ENCODE measurements around the gene DPPA5. TPM values are rescaled to one million over a fixed set of nuclear protein-coding genes. Genes with fewer than 3 reads are reported as not detected.
A peak's percentile ranks its signal among the peaks of the same experiment; 100 is the strongest.
"Not testable (repeated sequence)": the region's sequence is repeated elsewhere in the genome, so short reads cannot be mapped to it uniquely, and the experiment has no call there.

Gene DPPA5
- total RNA-seq, 1 experiment from 2014 or later, result not detected

- BruUV-seq (replicated peaks), result no TSS peak
- H3K36me3 ChIP-seq (ENCODE audit: control insufficient read depth in 1 of 2, insufficient read depth in 2 of 2, low read length in 2 of 2), result no peaks in the 10 kb centered on the region
- no peaks in the 10 kb centered on the region for H3K27me3 ChIP-seq (ENCODE audit: insufficient read depth, low read length)
- no peak for ATAC-seq
- intact Hi-C loops (cut with micrococcal nuclease), result no loop called here
- H3K9me3 ChIP-seq (ENCODE audit: control insufficient read depth in 1 of 2, insufficient read depth in 1 of 2, low read depth in 1 of 2, low read length in 2 of 2), result no peaks in the 10 kb centered on the region
- DNase-seq (ENCODE audit: low read depth, low spot score), result no peak
- H3K9ac ChIP-seq (ENCODE audit: low read length), result no peak overlapping the region
- no peak overlapping the region for H3K4me2 ChIP-seq (ENCODE audit: low read length)
- TF ChIP-seq CBX3 (IDR thresholded peaks at IDR 0.05; ENCODE audit: low read depth), result no peak
- no peak for TF ChIP-seq ATF3 (IDR thresholded peaks at IDR 0.05)
- no peak for TF ChIP-seq ELF1 (IDR thresholded peaks at IDR 0.05; ENCODE audit: borderline replicate concordance, low read depth)
- ChIA-PET POLR2A (interaction anchor here (0.7 kb wide), 1 partner anchor 176 kb away, joined by 3 read pairs; no protein-coding TSS in a partner anchor), CTCF (no interaction called here), RAD21 (ENCODE audit: low non-redundant PET in 1 of 2, low total read pairs in 2 of 2, uncharacterized antibody in 2 of 2, unreplicated experiment in 2 of 2) (no interaction called here)
- H3K9me2 ChIP-seq (ENCODE audit: insufficient read depth), result no peaks in the 10 kb centered on the region
- no peak overlapping the region for H3K4me3 ChIP-seq (replicated peaks in 1 of 2; ENCODE audit: low read depth in 1 of 2, low read length in 2 of 2)
- H2AFZ ChIP-seq (ENCODE audit: low read depth, low read length, poor library complexity, severe bottlenecking), result no peak overlapping the region
- no peaks in the 10 kb centered on the region for H3K79me2 ChIP-seq (ENCODE audit: insufficient read depth, low read length)
- no peaks in the 10 kb centered on the region for H4K20me1 ChIP-seq (ENCODE audit: insufficient read depth)
- H3K27ac ChIP-seq (ENCODE audit: low read depth, low read length), result no peak overlapping the region
- H3K4me1 ChIP-seq (ENCODE audit: control insufficient read depth in 1 of 2, insufficient read depth in 2 of 2, low read length in 2 of 2), result peaks cover 0 to 5% of the 10 kb centered on the region in 2 experiments; a peak in 1 of 4 replicates
Measured at GRCh38 chr6:73323323-73323722, 30.8 kb downstream of the DPPA5 start.

DNA sequence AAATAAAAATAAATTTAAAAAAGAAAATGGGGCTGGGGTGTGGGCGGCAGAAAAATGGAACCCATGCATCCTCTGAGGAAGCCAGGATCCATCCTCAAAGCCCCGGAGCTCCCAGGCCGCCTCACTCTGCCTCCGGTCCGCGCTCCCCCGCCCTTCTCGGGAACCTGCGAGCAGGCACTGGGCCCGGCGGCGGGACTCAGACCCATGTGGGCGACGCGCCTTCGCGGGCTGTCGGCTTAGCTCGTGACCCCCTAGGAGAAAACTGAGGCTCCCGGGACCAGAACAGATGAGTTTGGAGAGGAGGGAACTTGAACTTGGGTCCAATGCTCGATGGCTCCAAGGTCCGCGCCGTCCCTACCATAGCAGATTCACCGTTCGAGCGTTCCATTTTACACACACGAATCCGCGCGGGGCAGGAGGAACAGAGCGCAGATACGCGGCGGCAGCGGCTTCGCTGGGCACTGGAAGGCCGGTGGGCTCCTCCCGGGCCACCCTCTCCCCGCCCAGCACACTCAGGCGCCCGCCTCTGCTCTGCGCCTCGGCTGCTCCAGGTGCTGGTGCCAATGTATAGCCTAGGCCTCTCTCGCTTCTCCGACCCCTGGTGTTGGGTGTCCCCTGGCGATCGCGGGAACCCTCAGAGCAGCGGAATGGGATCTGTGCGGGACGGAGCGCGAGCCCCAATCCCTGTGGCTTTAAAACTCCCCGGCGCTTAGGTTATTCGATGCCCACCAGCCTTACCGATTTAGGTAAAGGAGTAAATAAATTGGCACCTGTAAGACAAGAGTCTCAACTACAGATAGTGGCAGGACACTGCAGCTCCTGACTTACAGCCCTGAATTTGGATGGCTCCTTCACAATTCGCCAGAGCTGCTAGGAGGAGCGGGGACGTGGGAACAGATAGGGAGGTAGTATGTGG lies 39.2 kb downstream of the DPPA5 start:
- ATAC-seq (no peak), DNase-seq (ENCODE audit: low read depth, low spot score) (no peak)
- no peaks in the 10 kb centered on the region for H3K36me3 ChIP-seq (ENCODE audit: control insufficient read depth in 1 of 2, insufficient read depth in 2 of 2, low read length in 2 of 2)
- H3K9me3 ChIP-seq (ENCODE audit: control insufficient read depth in 1 of 2, insufficient read depth in 1 of 2, low read depth in 1 of 2, low read length in 2 of 2), result no peaks in the 10 kb centered on the region
- no peak overlapping the region for H2AFZ ChIP-seq (ENCODE audit: low read depth, low read length, poor library complexity, severe bottlenecking)
- no peak overlapping the region for H3K4me3 ChIP-seq (replicated peaks in 1 of 2; ENCODE audit: low read depth in 1 of 2, low read length in 2 of 2)
- CTCF ChIA-PET, result no interaction called here
- no peak overlapping the region for H3K4me2 ChIP-seq (ENCODE audit: low read length)
- H3K27me3 ChIP-seq (ENCODE audit: insufficient read depth, low read length), result no peaks in the 10 kb centered on the region
- intact Hi-C loops (cut with micrococcal nuclease), result no loop called here
- H4K20me1 ChIP-seq (ENCODE audit: insufficient read depth), result no peaks in the 10 kb centered on the region
- H3K27ac ChIP-seq (ENCODE audit: low read depth, low read length), result no peak overlapping the region
- RAD21 ChIA-PET (ENCODE audit: low non-redundant PET in 1 of 2, low total read pairs in 2 of 2, uncharacterized antibody in 2 of 2, unreplicated experiment in 2 of 2), result no interaction called here
- BruUV-seq (replicated peaks), result no TSS peak
- no peaks in the 10 kb centered on the region for H3K9me2 ChIP-seq (ENCODE audit: insufficient read depth)
- no peak overlapping the region for H3K9ac ChIP-seq (ENCODE audit: low read length)
- TF ChIP-seq CBX3 (IDR thresholded peaks at IDR 0.05; ENCODE audit: low read depth) (no peak), ELF1 (IDR thresholded peaks at IDR 0.05; ENCODE audit: borderline replicate concordance, low read depth) (no peak)
- TF ChIP-seq, protein P1, sequence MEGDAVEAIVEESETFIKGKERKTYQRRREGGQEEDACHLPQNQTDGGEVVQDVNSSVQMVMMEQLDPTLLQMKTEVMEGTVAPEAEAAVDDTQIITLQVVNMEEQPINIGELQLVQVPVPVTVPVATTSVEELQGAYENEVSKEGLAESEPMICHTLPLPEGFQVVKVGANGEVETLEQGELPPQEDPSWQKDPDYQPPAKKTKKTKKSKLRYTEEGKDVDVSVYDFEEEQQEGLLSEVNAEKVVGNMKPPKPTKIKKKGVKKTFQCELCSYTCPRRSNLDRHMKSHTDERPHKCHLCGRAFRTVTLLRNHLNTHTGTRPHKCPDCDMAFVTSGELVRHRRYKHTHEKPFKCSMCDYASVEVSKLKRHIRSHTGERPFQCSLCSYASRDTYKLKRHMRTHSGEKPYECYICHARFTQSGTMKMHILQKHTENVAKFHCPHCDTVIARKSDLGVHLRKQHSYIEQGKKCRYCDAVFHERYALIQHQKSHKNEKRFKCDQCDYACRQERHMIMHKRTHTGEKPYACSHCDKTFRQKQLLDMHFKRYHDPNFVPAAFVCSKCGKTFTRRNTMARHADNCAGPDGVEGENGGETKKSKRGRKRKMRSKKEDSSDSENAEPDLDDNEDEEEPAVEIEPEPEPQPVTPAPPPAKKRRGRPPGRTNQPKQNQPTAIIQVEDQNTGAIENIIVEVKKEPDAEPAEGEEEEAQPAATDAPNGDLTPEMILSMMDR (IDR thresholded peaks at IDR 0.05 in 2 of 3, conservative IDR thresholded peaks at IDR 0.05 in 1 of 3; ENCODE audit: borderline replicate concordance in 1 of 3, insufficient read depth in 1 of 3, low read depth in 2 of 3, low read length in 2 of 3), result no peak
- peaks cover 2 to 7% of the 10 kb centered on the region in 2 experiments; a peak in 1 of 4 replicates for H3K4me1 ChIP-seq (ENCODE audit: control insufficient read depth in 1 of 2, insufficient read depth in 2 of 2, low read length in 2 of 2)
- POLR2A ChIA-PET, result no interaction called here
- peaks cover 3% of the 10 kb centered on the region; the same call in 1 of the 2 replicates for H3K79me2 ChIP-seq (ENCODE audit: insufficient read depth, low read length)

DNA sequence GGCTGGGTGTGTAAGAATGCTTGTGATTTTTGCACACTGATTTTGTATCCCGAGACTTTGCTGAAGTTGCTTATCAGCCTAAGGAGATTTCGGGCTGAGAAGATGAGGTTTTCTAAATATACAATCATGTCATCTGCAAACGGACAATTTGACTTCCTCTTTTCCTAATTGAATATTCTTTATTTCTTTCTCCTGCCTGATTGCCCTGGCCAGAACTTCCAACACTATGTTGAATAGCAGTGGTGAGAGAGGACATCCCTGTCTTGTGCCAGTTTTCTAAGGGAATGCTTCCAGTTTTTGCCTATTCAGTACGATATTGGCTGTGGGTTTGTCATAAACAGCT lies 43.6 kb downstream of the DPPA5 start:
- Histone ChIP-seq H3K27ac (ENCODE audit: low read depth, low read length) (peak overlapping the region; percentile 86), H3K79me2 (ENCODE audit: insufficient read depth, low read length) (peaks cover 46% of the 10 kb centered on the region), H3K4me1 (ENCODE audit: control insufficient read depth in 1 of 2, insufficient read depth in 2 of 2, low read length in 2 of 2) (peaks cover 2 to 15% of the 10 kb centered on the region in 2 experiments; a peak in 1 of 4 replicates), H2AFZ (ENCODE audit: low read depth, low read length, poor library complexity, severe bottlenecking) (peak overlapping the region; percentile 71), H3K4me3 (replicated peaks in 1 of 2; ENCODE audit: low read depth in 1 of 2, low read length in 2 of 2) (peak overlapping the region; percentile 71 to 86), H3K9ac (ENCODE audit: low read length) (peak overlapping the region; percentile 79), H3K4me2 (ENCODE audit: low read length) (peak overlapping the region; percentile 85)
- H3K27me3 ChIP-seq (ENCODE audit: insufficient read depth, low read length); ATAC-seq; RAD21 ChIA-PET (ENCODE audit: low non-redundant PET in 1 of 2, low total read pairs in 2 of 2, uncharacterized antibody in 2 of 2, unreplicated experiment in 2 of 2); H3K36me3 ChIP-seq (ENCODE audit: control insufficient read depth in 1 of 2, insufficient read depth in 2 of 2, low read length in 2 of 2); H3K9me3 ChIP-seq (ENCODE audit: control insufficient read depth in 1 of 2, insufficient read depth in 1 of 2, low read depth in 1 of 2, low read length in 2 of 2); H3K9me2 ChIP-seq (ENCODE audit: insufficient read depth); DNase-seq (ENCODE audit: low read depth, low spot score); CTCF ChIA-PET; H4K20me1 ChIP-seq (ENCODE audit: insufficient read depth); POLR2A ChIA-PET; intact Hi-C loops (cut with micrococcal nuclease): not testable (repeated sequence)
- BruUV-seq (replicated peaks), result TSS peak; percentile 38

Measured in HCT116 (cell line).